Measurements from ENCODE around the gene GPHN.

Gene GPHN

DNA sequence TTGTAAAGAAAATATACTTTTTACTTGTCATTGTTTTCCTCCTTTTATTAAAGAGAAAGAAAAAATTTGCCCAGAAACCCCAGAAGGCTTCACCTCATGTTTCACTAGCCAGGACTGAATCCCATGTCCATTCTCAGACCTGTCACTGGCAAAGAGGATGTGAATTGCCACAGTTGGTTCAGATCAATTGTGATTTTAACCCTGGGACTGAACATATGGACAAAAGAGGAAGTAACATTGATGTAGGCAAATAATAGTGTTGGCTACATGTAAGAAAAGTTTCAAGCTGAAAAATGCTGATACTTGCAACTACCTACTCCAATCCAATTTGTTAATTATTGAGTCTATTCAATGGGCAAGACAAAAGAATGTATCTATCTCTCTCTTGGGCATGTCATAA, 30.4 kb upstream of the GPHN start:
- TF ChIP-seq EGR1 (IDR thresholded peaks at IDR 0.05) (no peak), FOXM1 (IDR thresholded peaks at IDR 0.05; ENCODE audit: borderline replicate concordance, low read depth) (no peak), CREB1 (IDR thresholded peaks at IDR 0.05; ENCODE audit: low read depth) (no peak), RAD21 (IDR thresholded peaks at IDR 0.05; ENCODE audit: low read depth) (no peak), ZBTB7A (IDR thresholded peaks at IDR 0.05; ENCODE audit: low read depth) (no peak), CEBPB (IDR thresholded peaks at IDR 0.05) (no peak), TEAD4 (IDR thresholded peaks at IDR 0.05) (no peak), NFIC (IDR thresholded peaks at IDR 0.05) (no peak), TAF1 (IDR thresholded peaks at IDR 0.05; ENCODE audit: low read depth) (no peak)
- TF ChIP-seq, protein P1, sequence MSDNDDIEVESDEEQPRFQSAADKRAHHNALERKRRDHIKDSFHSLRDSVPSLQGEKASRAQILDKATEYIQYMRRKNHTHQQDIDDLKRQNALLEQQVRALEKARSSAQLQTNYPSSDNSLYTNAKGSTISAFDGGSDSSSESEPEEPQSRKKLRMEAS (IDR thresholded peaks at IDR 0.05): no peak
- TF ChIP-seq, protein P2, sequence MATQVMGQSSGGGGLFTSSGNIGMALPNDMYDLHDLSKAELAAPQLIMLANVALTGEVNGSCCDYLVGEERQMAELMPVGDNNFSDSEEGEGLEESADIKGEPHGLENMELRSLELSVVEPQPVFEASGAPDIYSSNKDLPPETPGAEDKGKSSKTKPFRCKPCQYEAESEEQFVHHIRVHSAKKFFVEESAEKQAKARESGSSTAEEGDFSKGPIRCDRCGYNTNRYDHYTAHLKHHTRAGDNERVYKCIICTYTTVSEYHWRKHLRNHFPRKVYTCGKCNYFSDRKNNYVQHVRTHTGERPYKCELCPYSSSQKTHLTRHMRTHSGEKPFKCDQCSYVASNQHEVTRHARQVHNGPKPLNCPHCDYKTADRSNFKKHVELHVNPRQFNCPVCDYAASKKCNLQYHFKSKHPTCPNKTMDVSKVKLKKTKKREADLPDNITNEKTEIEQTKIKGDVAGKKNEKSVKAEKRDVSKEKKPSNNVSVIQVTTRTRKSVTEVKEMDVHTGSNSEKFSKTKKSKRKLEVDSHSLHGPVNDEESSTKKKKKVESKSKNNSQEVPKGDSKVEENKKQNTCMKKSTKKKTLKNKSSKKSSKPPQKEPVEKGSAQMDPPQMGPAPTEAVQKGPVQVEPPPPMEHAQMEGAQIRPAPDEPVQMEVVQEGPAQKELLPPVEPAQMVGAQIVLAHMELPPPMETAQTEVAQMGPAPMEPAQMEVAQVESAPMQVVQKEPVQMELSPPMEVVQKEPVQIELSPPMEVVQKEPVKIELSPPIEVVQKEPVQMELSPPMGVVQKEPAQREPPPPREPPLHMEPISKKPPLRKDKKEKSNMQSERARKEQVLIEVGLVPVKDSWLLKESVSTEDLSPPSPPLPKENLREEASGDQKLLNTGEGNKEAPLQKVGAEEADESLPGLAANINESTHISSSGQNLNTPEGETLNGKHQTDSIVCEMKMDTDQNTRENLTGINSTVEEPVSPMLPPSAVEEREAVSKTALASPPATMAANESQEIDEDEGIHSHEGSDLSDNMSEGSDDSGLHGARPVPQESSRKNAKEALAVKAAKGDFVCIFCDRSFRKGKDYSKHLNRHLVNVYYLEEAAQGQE (IDR thresholded peaks at IDR 0.05; ENCODE audit: low read depth): no peak
- TF ChIP-seq, protein P3, sequence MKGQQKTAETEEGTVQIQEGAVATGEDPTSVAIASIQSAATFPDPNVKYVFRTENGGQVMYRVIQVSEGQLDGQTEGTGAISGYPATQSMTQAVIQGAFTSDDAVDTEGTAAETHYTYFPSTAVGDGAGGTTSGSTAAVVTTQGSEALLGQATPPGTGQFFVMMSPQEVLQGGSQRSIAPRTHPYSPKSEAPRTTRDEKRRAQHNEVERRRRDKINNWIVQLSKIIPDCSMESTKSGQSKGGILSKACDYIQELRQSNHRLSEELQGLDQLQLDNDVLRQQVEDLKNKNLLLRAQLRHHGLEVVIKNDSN (IDR thresholded peaks at IDR 0.05): no peak

DNA sequence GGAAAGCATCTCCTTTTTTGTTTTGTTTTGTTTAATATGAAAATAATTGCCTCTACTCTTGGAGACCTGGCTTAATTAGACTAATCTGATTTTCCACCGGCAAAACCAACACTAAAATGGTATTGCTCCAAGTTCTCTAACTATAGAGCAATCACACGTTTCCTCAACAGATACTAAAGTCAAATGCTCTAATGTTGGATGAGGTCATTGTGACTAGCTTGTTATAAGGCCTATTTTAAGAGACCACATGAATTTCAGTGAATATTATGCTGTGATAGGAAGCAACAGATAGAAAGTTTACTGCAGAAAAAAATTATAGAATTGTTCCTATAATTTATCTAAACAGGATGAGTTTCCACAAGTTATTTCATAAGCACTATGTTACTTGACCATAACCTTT, 25.1 kb upstream of the GPHN start:
- TF ChIP-seq, protein P2 (IDR thresholded peaks at IDR 0.05; ENCODE audit: low read depth): no peak
- TF ChIP-seq RAD21 (IDR thresholded peaks at IDR 0.05; ENCODE audit: low read depth) (no peak), EGR1 (IDR thresholded peaks at IDR 0.05) (no peak), CREB1 (IDR thresholded peaks at IDR 0.05; ENCODE audit: low read depth) (no peak), YY1 (IDR thresholded peaks at IDR 0.05; ENCODE audit: low read depth) (no peak), EP300 (IDR thresholded peaks at IDR 0.05; ENCODE audit: borderline replicate concordance) (no peak)

DNA sequence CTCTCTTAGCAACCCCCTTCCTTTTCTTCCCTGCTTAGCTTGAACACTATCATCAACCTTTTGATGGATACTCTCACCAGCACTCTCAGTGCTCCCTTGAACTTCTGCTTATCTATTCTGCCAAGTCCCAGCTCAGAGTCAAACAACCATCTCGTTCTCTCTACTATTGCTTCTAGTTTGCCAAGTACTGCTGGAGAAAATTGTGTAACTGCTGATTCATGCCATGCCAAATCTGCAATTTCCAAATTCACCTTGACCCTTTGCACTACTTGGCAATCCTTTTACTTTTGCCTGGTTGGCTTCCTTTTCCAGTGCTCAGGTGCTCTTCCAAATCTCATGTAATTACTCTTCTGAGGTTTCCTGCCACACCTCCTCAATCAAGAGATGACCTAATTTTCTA, 24.6 kb upstream of the GPHN start:
- TF ChIP-seq EGR1 (IDR thresholded peaks at IDR 0.05) (no peak), TCF12 (IDR thresholded peaks at IDR 0.05; ENCODE audit: low read depth) (no peak), CEBPB (IDR thresholded peaks at IDR 0.05) (no peak), YY1 (IDR thresholded peaks at IDR 0.05; ENCODE audit: low read depth) (no peak), CREB1 (IDR thresholded peaks at IDR 0.05; ENCODE audit: low read depth) (no peak), TAF1 (IDR thresholded peaks at IDR 0.05; ENCODE audit: low read depth) (no peak), EP300 (IDR thresholded peaks at IDR 0.05; ENCODE audit: borderline replicate concordance) (no peak), RAD21 (IDR thresholded peaks at IDR 0.05; ENCODE audit: low read depth) (no peak)
- TF ChIP-seq, protein P2 (IDR thresholded peaks at IDR 0.05; ENCODE audit: low read depth): no peak

DNA sequence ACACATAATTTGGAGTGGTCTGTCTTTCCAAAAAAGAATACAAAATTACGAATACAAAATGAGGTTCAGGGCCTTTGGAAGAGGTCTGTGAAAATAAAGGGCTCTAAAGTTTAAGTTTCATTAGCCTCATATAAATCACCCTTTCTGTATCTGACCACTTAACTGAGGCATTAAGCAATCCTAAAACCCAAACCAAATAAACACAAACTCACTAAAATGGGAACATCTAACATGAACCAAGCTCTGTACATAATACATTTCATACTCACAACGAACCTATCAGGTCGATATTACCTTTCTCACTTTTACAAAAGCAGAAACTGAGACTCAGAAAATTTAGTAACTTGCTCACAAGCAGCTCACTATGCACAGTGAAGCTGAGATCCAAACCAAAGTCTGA, 22.9 kb upstream of the GPHN start:
- TF ChIP-seq CREB1 (IDR thresholded peaks at IDR 0.05; ENCODE audit: low read depth) (no peak), ZBTB7A (IDR thresholded peaks at IDR 0.05; ENCODE audit: low read depth) (no peak), RAD21 (IDR thresholded peaks at IDR 0.05; ENCODE audit: low read depth) (no peak), TEAD4 (IDR thresholded peaks at IDR 0.05) (no peak), TCF12 (IDR thresholded peaks at IDR 0.05; ENCODE audit: low read depth) (no peak), YY1 (IDR thresholded peaks at IDR 0.05; ENCODE audit: low read depth) (no peak), CEBPB (IDR thresholded peaks at IDR 0.05) (no peak), EP300 (IDR thresholded peaks at IDR 0.05; ENCODE audit: borderline replicate concordance) (no peak), TAF1 (IDR thresholded peaks at IDR 0.05; ENCODE audit: low read depth) (no peak), EGR1 (IDR thresholded peaks at IDR 0.05) (no peak), FOXM1 (IDR thresholded peaks at IDR 0.05; ENCODE audit: borderline replicate concordance, low read depth) (no peak), NFIC (IDR thresholded peaks at IDR 0.05) (no peak)
- TF ChIP-seq, protein P1 (IDR thresholded peaks at IDR 0.05): no peak
- TF ChIP-seq, protein P3 (IDR thresholded peaks at IDR 0.05): no peak
- TF ChIP-seq, protein P2 (IDR thresholded peaks at IDR 0.05; ENCODE audit: low read depth): no peak

All from Ishikawa (cell line).